Activated CD8-positive, alpha-beta memory T cell treated with anti-CD3 and anti-CD28 coated beads, Interleukin-2, amount 10 ng/mL, durations not matched to agents 7 days and 5 days (primary cell): Measurements from ENCODE around the gene TMEM204. TPM values are rescaled to one million over a fixed set of nuclear protein-coding genes. Genes with fewer than 3 reads are reported as not detected.

Experiments used
- ATAC-seq: fragments of 150-1000 bp; cut with Tn5 transposase; one replicate; pipeline ENCODE4 v1.10.0; 2021; ENCODE audit warnings: moderate library complexity
- CTCF ChIA-PET: fragments of 350-600 bp; sonication (Branson Sonifier 250); formaldehyde crosslinking; loops from one replicate; lab custom pipeline; 2021; ENCODE audit warnings: antibody characterized with exemption; lab: Charles Lee
- DNase-seq: peaks from one replicate; pipeline ENCODE4 v3.0.0-alpha.2; 2020
- H3K27ac Mint-ChIP-seq: one replicate; pipeline ENCODE4 v1.8.0; 2021; ENCODE audit warnings: mild to moderate bottlenecking, mixed read lengths
- H3K27me3 Mint-ChIP-seq: one replicate; pipeline ENCODE4 v1.8.0; 2021; ENCODE audit warnings: mixed read lengths
- H3K36me3 Mint-ChIP-seq: one replicate; pipeline ENCODE4 v1.8.0; 2021; ENCODE audit warnings: mild to moderate bottlenecking, mixed read lengths
- H3K4me1 Mint-ChIP-seq: one replicate; pipeline ENCODE4 v1.8.0; 2021; ENCODE audit warnings: mixed read lengths
- H3K4me3 Mint-ChIP-seq: one replicate; pipeline ENCODE4 v1.8.0; 2021; ENCODE audit warnings: mild to moderate bottlenecking, moderate library complexity, mixed read lengths
- H3K9me3 Mint-ChIP-seq: one replicate; pipeline ENCODE4 v1.8.0; 2022; ENCODE audit warnings: low read depth, mixed read lengths
- total RNA-seq, 2 experiments: library from RNA; stranded (reverse); gene quantifications; one replicate each; pipeline ENCODE4 v1.2.3, GENCODE V29; 2021

The TMEM204 gene
- total RNA-seq, 2 experiments from 2014 or later: 34.7 to 37.1 TPM

- CTCF ChIA-PET: no interaction called here
- H3K27me3 Mint-ChIP-seq: no peaks in the 10 kb centered on the region
- DNase-seq: no peak
- H3K27ac Mint-ChIP-seq: no peak overlapping the region
- H3K4me1 Mint-ChIP-seq: peaks cover 5% of the 10 kb centered on the region
- no peak for ATAC-seq
- no peak overlapping the region for H3K4me3 Mint-ChIP-seq
- no peaks in the 10 kb centered on the region for H3K9me3 Mint-ChIP-seq
- H3K36me3 Mint-ChIP-seq: no peaks in the 10 kb centered on the region
Measured at GRCh38 chr16:1567988-1568387, 34.5 kb downstream of the TMEM204 start.

DNA sequence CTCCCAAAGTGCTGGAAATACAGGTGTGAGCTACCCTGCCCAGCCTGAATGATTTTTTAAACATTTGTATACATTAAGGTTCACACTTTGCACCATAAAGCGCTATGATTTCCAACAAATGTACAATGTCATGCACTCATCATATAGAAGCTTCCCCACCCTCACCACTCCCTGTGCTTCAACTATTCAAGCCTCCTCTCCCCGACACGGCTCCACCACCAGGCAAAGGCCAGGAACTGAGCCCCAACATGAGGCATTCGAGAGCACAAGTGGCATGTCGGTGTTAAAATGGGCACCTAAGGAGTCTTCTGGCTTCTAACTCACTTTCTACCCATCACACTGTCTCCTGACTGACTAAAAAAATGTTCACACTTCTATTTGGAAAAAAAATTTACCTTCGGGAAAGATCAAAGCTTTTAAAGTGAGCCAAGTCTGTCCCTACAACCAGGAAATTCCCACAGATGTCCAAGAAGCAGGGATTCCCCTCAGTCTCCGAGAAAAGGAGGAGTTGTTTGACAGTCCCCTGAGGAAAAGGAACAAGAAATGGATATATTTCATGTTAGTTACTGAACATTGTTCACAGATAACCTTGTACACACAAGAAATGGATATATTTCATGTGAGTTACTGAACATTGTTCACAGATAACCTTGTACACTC, 37.7 kb downstream of the TMEM204 start:
- Mint-ChIP-seq H3K4me1 (peaks cover 5% of the 10 kb centered on the region), H3K36me3 (no peaks in the 10 kb centered on the region), H3K9me3 (no peaks in the 10 kb centered on the region), H3K27ac (no peak overlapping the region), H3K27me3 (no peaks in the 10 kb centered on the region), H3K4me3 (no peak overlapping the region)
- CTCF ChIA-PET: no interaction called here
- no peak for ATAC-seq
- DNase-seq: no peak

- Mint-ChIP-seq H3K4me1 (peaks cover 5% of the 10 kb centered on the region), H3K9me3 (no peaks in the 10 kb centered on the region), H3K27ac (no peak overlapping the region), H3K27me3 (no peaks in the 10 kb centered on the region), H3K4me3 (no peak overlapping the region), H3K36me3 (no peaks in the 10 kb centered on the region)
- CTCF ChIA-PET: no interaction called here
- no peak for ATAC-seq
- DNase-seq: no peak
Measured at GRCh38 chr16:1572673-1573072, 39.2 kb downstream of the TMEM204 start.

DNA sequence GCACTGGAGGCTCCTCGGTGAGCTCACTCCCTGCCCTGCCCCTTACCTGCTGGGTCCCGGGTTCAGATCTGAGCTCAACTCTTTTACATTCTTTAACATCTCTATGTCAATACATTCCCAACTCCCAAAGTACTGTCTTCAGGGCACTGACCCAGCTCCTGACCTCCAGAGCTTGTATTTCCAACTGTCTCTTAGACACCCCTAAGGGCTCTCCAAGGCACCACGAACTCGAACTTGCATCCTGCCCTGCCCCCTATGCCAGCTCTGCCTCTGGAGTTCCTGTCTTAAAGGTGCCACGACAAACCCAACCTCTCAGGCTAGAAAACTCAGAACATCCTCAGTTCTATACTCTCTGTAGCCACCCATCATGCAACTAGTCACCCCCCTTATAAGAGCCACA, 39.8 kb downstream of the TMEM204 start:
- ATAC-seq: no peak
- Mint-ChIP-seq H3K27ac (no peak overlapping the region), H3K9me3 (no peaks in the 10 kb centered on the region), H3K4me3 (no peak overlapping the region), H3K36me3 (no peaks in the 10 kb centered on the region), H3K27me3 (no peaks in the 10 kb centered on the region), H3K4me1 (peaks cover 5% of the 10 kb centered on the region)
- CTCF ChIA-PET: no interaction called here
- DNase-seq: no peak

- no peaks in the 10 kb centered on the region for H3K36me3 Mint-ChIP-seq
- H3K27me3 Mint-ChIP-seq: no peaks in the 10 kb centered on the region
- no peak overlapping the region for H3K4me3 Mint-ChIP-seq
- ATAC-seq: no peak
- CTCF ChIA-PET: no interaction called here
- no peaks in the 10 kb centered on the region for H3K9me3 Mint-ChIP-seq
- no peak overlapping the region for H3K27ac Mint-ChIP-seq
- H3K4me1 Mint-ChIP-seq: peaks cover 9% of the 10 kb centered on the region
- DNase-seq: no peak
Measured at GRCh38 chr16:1575578-1575977, 42.1 kb downstream of the TMEM204 start.

DNA sequence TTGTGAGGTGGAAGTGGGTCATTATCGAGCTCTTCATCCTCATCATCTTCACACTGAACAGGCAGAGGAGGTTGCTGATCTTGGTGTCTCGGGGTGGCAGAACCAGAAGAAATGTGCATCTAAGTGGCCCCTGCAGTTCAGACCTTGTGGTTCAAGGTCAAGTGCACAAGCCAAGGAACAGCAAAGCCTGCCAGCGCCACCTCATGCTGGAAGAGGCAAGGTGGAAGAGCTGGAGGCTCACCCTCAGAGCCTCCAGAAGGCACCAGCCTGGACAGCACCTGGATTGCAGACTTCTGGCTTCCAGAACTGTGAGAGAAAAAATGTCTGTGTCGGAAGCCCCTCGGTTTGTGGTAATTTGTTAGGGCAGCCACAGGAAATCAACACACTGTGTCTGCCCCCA, 45.7 kb downstream of the TMEM204 start:
- Mint-ChIP-seq H3K27me3 (no peaks in the 10 kb centered on the region), H3K9me3 (no peaks in the 10 kb centered on the region), H3K4me3 (no peak overlapping the region), H3K4me1 (peaks cover 15% of the 10 kb centered on the region), H3K27ac (no peak overlapping the region), H3K36me3 (no peaks in the 10 kb centered on the region)
- DNase-seq: peak; percentile 50
- ATAC-seq: peak; percentile 64
- CTCF ChIA-PET: interaction anchor here (1.1 to 1.8 kb wide), 3 partner anchors 46 to 216 kb away, joined by 4 to 6 read pairs (median 4); partner anchors contain the start of gene TMEM204

DNA sequence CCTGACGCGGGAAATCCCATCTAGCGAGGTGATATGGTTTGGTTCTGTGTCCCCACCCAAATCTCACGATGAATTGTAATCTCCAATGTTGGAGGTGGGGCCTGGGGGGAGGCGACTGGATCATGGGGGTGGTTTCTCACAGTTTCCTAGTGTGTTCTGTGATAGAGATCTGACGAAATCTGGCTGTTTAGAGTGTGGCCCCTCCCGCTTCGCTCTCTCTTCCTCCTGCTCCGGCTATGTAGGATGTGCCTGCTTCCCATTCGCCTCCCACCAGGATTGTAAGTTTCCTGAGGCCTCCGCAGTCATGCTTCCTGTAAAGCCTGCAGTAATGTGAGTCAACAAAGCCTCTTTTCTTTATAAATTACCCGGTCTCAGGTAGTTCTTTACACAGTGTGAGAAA, 46.8 kb downstream of the TMEM204 start:
- H3K4me3 Mint-ChIP-seq: no peak overlapping the region
- CTCF ChIA-PET: interaction anchor here (1.6 to 1.8 kb wide), 2 partner anchors 47 to 152 kb away, joined by 4 to 6 read pairs; partner anchors contain the start of gene TMEM204

DNA sequence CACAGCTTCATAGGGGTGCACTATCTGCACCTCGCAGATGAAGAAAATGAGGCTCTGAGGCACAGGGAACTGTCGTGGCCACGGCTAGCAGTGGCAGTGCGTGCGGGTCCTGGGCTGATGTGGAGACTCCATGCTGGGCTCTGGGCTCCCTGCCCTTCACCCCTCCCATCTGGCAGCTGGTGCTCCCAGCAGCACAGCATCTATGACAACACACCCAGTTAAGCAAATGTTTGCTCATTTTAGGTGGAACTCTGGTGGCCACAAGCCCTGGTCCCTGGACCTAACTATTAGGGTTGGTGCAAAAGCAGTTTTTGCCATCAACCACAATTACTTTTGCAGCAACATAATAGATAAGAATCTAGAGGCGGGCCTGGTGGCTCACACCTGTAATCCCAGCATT, 47.5 kb downstream of the TMEM204 start:
- Mint-ChIP-seq H3K4me3 (no peak overlapping the region), H3K27me3 (no peaks in the 10 kb centered on the region), H3K27ac (no peak overlapping the region), H3K36me3 (no peaks in the 10 kb centered on the region), H3K4me1 (peaks cover 15% of the 10 kb centered on the region), H3K9me3 (no peaks in the 10 kb centered on the region)
- CTCF ChIA-PET: no interaction called here
- DNase-seq: no peak
- no peak for ATAC-seq

More for the DNA sequence above, 46.8 kb downstream of the TMEM204 start:
- no peak for ATAC-seq
- H3K36me3 Mint-ChIP-seq: no peaks in the 10 kb centered on the region
- no peak overlapping the region for H3K27ac Mint-ChIP-seq
- no peaks in the 10 kb centered on the region for H3K27me3 Mint-ChIP-seq
- H3K4me1 Mint-ChIP-seq: peaks cover 15% of the 10 kb centered on the region
- no peaks in the 10 kb centered on the region for H3K9me3 Mint-ChIP-seq
- no peak for DNase-seq

- Mint-ChIP-seq H3K36me3 (no peaks in the 10 kb centered on the region), H3K9me3 (no peaks in the 10 kb centered on the region), H3K27ac (no peak overlapping the region), H3K4me1 (peaks cover 15% of the 10 kb centered on the region), H3K4me3 (no peak overlapping the region), H3K27me3 (no peaks in the 10 kb centered on the region)
- ATAC-seq: no peak
- DNase-seq: no peak
- CTCF ChIA-PET: no interaction called here
Measured at GRCh38 chr16:1581804-1582203, 48.3 kb downstream of the TMEM204 start.

DNA sequence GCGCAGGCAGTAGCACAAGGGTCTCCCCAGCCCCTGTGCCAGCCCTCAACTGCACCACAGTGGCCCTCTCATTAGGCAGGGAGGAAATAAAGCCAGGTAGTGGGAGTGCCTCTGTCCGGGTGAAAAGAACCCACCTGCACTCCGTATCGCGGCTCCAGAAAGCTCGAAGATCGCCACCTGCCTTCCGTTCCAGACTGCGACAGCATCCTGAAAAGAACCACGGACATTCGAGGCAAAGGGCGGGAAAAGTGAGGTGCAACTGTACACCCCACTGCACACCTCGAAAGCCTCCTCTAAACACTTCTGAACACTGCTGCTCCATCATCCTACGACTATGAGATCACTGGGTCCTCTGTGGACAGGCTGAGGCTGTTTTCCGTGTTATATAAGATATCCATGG, 49.7 kb downstream of the TMEM204 start:
- no peak for DNase-seq
- Mint-ChIP-seq H3K4me3 (no peak overlapping the region), H3K27ac (no peak overlapping the region), H3K4me1 (peaks cover 15% of the 10 kb centered on the region), H3K36me3 (no peaks in the 10 kb centered on the region), H3K27me3 (no peaks in the 10 kb centered on the region), H3K9me3 (no peaks in the 10 kb centered on the region)
- CTCF ChIA-PET: no interaction called here
- no peak for ATAC-seq

- CTCF ChIA-PET: no interaction called here
- H3K27me3 Mint-ChIP-seq: no peaks in the 10 kb centered on the region
- no peaks in the 10 kb centered on the region for H3K36me3 Mint-ChIP-seq
- no peak overlapping the region for H3K4me3 Mint-ChIP-seq
- ATAC-seq (no peak), DNase-seq (no peak)
- peaks cover 7% of the 10 kb centered on the region for H3K4me1 Mint-ChIP-seq
- H3K9me3 Mint-ChIP-seq: no peaks in the 10 kb centered on the region
- no peak overlapping the region for H3K27ac Mint-ChIP-seq
Measured at GRCh38 chr16:1584926-1585484, 51.5 kb downstream of the TMEM204 start.

DNA sequence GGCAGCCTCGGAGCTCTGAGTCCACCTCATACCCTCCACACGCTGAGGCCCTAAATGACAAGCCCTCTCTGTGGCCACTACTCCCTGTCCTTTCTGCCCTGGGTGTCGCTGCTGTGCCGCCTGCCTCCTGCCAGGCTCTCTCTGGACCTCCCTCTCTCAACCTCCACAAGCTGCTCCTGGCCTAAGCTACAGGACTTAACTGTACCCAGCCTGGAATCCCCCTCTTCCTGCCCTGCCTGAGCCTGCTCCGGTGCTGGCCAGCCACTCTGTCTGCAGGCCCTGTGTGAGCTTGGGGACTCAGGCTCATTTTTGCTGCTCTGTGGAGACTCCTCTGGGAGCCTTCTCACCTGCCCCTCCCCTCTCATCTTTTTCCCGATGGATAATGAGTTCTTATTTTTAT, 56.9 kb downstream of the TMEM204 start:
- H3K4me3 Mint-ChIP-seq: no peak overlapping the region
- no peak for ATAC-seq
- no peak overlapping the region for H3K27ac Mint-ChIP-seq
- CTCF ChIA-PET: no interaction called here
- DNase-seq: no peak
- H3K27me3 Mint-ChIP-seq: no peaks in the 10 kb centered on the region
- no peaks in the 10 kb centered on the region for H3K4me1 Mint-ChIP-seq
- no peaks in the 10 kb centered on the region for H3K9me3 Mint-ChIP-seq
- H3K36me3 Mint-ChIP-seq: no peaks in the 10 kb centered on the region

- no peak for ATAC-seq
- H3K27ac Mint-ChIP-seq: no peak overlapping the region
- no peak overlapping the region for H3K4me3 Mint-ChIP-seq
- H3K9me3 Mint-ChIP-seq: no peaks in the 10 kb centered on the region
- CTCF ChIA-PET: no interaction called here
- no peak for DNase-seq
- no peaks in the 10 kb centered on the region for H3K27me3 Mint-ChIP-seq
- H3K4me1 Mint-ChIP-seq: no peaks in the 10 kb centered on the region
- no peaks in the 10 kb centered on the region for H3K36me3 Mint-ChIP-seq
Measured at GRCh38 chr16:1590930-1591705, 57.7 kb downstream of the TMEM204 start.

- Mint-ChIP-seq H3K27ac (no peak overlapping the region), H3K27me3 (no peaks in the 10 kb centered on the region), H3K4me3 (no peak overlapping the region), H3K4me1 (no peaks in the 10 kb centered on the region), H3K36me3 (no peaks in the 10 kb centered on the region), H3K9me3 (no peaks in the 10 kb centered on the region)
- ATAC-seq: no peak
- CTCF ChIA-PET: no interaction called here
- no peak for DNase-seq
Measured at GRCh38 chr16:1592446-1592845, 59.0 kb downstream of the TMEM204 start.
